Activated CD4-positive, alpha-beta T cell treated with anti-CD3 and anti-CD28 coated beads for 1 hour (primary cell): ENCODE data around the gene BCOR.
A peak's percentile ranks its signal among the peaks of the same experiment; 100 is the strongest.

Experiments used
- DNase-seq: peaks from one replicate; pipeline ENCODE4 v3.0.0-alpha.2; 2020

The BCOR gene

DNA sequence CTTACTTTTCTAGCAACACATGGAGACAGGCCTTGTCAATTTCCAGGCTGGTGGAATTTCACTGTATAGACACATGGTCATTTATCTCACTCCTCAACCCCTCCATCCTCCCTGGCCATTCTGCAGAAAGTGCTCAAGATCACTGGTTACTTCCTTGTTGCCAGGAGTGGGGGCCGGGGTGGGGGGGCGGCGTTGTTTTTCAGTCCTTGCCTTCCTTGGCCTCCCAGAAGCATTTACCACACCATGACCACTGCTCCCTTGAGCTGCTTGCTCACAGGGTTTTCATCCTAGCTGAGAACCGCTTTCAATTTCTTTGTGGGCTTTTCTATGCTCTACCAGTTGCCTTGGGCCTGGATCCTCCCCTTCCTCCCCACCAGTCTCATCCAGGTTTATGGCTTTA is 14.1 kb upstream of the BCOR start:
- no peak for DNase-seq

DNA sequence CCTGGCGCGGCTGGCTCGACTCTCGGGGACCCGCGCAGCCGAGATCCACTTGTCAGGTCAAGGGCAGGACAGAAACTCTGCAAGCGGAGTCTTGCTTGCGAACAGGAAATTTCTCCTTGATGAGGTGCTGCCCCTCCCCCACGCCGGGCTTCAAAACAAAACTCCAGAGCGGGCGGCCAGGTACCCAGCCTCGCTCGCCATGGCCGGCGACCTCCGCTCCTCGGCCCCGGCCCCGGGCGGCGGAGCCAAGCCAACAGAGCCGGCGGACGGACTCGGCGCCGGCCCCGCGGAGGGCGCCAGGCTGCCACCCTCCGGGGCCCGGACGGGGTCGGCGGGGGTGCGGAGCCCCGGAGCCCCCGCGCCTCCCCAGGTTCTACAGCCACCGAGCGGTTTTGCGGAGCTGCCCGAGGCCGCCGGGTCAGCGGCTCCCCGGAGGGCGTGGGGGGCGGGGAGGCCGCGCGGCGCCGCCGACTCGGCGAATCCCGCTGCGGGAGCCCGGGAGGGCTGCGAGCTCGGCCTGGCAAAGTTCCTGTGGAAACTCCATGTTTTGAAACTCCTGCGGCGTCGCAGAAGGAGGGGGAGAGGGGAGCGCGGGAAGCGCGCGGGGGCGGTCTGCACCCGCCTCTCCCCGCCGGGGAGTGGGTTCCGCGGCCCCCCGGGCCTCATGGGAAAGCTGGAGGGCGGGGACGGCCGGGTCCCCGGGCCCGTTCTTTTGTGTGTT is 11.7 kb upstream of the BCOR start:
- no peak for DNase-seq

DNA sequence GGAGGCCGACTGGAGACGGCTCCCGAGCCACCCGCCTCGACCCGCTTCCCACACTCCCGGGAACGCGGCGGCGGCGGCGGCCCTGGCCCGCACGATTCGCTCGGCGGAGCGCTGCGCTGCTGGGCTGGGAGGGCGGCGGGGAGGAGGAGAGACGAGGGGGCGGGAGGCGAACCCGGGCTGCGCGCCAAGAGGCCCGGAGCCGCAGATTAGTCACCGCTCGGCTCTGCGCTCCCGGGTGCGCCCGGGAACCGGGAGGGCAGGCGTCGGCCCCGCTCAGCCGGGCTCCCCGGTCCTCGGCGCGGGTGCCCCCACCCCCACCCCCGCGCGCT is 11.2 kb upstream of the BCOR start:
- DNase-seq: peak; percentile 53

DNA sequence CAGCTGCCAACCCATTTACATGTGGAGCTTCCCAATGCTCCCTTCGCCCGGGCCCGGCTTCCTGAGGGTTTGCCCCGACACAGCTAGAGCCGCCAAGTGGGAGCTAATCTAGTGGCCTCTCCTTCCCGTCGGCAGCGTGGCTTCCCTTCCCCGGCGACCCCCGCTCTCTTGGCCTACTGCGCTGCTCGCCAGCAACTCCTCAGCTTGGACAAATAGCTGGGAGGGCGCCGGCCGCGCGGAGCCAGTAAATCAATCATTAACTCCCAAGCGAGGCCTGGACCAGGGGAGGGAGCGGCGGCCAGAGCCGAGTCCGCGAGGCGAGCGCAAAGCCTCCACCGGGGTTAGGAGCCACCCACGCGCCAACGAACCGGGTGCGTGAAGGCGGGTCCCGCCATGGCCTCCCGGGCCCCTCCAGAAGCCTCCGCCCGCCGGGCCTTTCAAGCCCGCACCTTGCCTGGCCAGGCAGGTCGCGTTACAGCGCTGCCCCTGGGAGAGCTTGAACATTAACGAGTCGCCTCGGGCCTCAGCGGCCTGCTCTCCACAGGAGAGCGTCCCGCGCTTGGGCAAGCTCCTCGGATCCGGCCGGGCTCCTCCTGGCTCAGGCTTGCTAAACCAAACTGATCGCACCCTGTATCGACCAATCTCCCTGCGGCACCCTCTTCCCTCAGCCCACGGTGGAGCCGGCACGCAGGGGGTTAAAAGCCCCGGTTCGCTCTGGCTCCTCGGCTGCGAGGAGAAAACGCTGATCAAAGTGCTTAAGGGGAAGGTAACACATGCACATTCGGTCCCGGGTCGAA is 10.6 kb upstream of the BCOR start:
- DNase-seq: no peak

DNA sequence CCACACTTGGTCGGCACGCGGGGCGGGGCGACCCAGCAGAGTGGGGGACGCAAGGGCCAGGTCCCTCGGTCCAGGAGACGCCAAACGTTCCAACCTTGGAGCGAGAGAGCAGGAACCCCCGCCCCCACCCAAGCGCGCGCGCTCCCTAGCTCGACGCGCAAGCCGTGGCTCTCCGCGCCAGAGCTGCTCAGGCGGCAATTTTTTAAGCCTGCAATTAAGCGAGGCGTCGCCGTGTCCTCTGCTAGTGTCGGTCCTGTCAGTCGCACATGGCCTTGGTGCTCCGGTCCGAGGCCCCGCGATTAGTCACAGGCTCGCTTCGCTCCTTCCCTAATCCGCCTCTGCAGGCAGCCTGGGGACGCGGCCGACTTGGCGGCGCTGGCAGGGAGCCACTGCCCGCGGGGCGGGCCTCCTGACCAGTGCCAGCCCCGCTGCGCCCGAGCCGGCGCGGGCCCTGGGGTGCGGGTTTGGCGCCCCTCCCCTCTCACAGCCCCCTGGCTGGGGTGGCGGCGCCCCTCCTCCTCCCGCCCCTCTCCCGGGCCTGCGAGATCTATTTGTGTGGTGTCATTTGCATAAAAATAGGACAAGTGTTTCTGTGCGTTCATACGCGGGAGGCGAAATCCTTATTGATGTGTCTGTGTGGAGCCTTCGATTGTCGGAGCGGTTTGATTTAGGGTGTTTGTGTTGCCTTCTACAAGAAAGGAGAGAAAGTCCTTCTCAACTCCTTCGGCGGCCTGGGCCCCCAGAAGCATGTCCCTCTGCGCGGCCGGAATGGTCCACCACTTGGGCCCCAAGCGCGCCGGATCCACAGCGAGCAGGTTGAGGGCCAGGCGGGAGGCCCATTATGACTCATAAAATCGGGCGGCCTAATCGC is 9.8 kb upstream of the BCOR start:
- no peak for DNase-seq

DNA sequence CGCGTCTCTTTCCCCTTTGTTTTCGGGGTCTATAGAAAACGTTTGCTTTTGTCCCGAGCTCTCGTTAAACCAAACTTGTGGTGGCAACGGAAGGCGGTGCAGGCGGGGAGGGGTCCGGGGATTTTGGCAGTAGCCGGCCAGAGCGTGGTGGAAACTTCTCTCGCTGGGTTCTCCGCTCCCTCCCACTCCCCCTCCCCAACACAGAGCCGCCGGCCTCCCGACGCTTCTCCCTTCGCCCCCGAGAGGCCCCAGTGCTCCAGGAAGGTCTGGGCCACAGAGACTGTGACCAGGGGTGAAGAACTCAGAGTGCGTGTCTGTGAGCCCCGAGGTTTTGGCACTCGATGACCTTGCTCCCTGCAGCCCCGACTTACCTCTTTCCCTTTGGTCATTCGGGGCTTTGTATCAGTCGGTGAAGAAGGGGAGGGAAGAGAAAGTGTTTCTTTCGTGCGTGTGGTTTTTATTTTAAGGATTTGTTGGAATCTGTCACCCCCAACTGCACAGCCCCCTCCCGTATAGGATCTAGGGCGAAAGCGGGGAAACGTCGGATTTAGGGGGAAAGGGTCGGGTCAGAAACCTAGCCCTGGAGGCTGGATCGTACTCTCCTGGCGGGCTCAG is 9.0 kb upstream of the BCOR start:
- no peak for DNase-seq

DNA sequence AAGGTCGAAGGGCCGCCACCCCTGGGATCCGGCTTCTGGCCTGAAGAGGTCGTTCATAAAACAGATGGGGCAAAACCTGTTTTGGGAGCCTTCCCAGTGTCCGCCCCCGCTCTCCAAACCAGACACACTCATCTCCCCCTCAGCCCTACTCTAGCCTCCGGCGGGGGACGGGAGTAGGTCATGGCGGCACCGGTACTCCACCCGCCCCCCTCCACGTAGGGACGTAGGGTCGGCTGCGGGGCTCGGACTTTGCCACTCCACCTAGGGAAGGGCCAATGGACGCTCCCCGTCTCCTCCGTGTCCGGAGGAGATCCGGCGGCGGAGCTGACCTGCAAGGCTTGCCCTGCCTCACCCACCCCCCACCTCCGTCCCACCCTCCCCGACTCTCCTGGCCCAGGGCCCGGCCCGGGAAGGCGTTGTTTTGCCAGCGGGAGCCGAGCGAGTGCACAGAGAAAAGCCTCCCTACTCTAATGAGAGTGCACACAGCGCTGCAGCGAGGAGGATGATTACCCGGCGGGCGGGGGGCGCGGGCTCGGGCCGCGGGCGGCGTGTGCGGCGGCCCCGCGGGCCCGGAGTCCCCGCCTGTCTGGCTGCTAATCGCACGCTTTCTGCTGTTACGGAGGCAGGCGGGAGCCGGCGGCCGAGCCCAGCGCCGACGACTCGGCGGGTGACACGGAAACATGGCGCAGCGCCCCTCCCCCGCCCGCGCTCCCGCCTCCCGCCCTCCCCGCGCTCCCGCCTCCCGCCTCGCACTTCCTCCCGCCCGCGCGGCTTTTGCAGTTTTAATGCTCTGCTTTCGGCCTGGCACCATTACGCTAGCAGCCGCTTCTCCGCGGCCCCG is 8.3 kb upstream of the BCOR start:
- DNase-seq: peak; percentile 60

DNA sequence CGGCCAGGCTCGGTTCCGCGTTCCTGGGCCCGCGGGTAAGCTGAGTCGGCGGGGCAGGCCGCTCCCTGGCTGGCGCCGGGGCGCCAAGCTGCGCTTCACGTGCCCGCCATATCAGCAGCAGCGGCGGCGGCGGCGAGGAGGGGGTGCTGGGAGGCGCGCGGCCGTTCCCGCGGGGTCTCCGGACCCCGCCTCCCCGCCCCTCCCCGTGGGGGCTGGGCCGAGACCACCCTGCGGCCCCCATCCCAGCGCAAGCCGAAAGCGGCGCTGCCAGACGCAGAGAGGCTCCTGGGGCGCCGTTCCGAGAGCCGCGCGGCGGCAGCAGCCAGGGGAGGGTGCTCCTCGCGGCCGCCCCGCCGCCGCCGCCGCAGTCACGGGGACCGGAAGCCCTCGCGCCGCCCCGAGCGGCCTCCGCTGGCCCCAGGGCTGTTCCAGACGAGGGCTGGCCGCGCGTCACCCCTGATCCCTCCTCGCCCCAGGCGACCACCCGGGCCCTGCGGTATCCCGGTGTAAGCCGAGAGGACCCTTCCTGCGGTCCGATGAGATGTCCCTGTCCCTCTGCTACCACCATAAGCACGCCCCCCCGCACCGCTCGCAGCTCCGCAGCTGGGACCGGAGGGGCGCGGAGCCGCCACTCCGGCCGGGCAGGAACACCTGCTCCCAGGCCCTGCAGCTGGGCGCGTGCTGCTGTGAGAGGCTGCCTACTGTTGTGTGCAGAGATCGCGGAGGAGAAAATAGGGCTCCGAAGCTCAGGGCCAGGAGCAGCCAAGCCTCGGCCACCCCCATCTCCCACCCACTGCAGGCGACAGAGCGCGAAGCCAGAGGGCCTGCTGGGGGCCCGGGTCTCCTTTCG is 7.5 kb upstream of the BCOR start:
- no peak for DNase-seq

DNA sequence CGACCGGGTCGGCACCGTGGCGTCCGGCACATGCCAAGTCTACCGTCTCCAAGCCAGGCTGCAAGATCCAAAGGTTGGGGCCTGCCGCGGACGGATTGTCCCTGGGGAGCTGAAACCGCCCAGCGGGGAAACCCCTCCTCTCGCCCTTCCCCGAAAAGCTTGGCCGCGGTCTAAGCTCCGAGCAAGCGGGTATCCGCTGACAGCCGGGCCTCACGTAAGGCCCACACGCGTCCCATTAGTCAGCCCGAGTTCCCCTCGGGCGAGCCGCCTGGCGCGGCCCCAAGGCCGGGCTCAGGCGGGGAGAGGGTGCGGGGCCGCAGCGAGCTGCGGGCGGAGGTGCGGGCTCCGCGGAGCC is 6.8 kb upstream of the BCOR start:
- no peak for DNase-seq

DNA sequence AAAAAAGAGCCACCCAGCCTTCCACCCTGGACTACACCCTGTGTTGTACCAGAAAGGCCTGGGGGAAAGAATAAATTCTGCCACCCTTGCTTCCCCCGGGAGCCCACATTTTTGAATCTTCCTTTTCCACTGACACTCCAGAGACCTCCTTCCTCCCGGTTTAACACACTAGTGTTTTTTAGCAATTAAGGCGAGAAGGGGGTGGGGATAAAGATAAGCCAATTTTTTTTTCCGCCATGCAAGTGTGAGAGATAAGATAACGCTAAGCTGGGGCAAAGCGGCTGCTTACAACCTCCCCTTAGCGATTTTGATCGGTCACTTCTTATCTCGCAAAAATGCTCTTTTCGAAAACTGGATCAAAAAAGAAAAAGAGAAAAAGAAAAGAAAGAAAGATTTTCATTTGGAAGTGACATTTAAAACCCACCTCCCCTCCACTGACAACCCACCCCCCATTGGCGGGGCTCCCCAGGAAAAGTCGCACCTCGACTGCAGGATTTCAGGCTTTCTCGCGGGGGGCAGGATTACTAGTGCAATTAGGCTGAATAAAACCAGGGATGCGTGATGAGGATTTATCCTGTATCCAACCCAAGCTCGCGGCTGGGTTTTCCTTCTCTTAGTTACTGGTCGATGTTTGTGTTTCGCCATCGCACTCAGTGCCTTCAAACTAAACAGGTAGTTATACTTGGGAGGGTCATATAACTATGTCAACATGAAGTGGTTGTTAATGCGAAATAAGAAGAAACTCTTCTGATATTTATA is 6.0 kb upstream of the BCOR start:
- no peak for DNase-seq

DNA sequence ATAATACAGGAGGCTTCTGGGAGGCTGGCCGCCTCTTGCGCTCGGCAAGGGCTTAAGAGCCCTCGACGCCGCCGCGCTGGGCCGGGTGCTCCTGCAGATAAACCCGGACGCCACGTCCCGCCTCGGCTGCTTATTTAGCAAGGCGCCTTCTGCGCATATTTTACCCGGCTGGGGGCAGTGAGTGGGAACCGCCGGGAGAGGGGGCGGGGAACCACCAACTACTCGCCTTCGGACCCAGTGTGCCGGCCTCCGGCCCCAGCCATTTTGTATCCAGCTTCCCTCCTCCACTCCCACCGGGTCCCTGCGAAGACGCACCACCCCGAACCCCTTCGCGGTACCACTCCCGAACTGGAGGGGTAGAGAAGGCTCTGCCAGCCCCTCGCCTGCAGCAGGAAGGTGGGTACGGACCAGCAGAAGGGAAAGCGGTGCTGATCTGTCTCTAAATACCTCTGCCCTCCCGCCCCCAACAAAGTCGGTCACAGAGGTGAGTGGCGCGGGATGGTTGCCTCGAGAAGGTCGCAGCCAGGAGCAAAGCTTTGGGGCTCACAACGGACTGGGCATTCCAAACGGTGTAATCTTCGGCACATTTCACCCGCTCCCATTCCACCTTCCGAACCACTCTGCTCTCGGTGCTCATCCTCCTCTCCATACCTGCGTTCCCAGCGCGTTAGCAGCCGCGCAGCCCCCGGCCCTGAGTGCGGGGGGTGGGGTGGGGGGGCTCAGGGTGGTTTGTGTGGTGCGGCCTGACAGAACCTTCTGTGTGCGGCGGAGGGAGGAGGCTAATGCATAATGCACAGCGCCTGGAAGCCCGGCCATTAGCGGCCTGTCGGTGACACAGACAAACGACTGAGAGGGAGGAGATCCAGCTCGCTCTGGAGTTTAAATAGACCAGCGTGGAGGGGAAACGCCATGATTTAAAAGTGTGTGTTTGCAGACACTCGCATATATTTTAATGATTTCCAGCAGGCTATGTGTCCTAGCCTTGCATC is 4.9 kb upstream of the BCOR start:
- no peak for DNase-seq

DNA sequence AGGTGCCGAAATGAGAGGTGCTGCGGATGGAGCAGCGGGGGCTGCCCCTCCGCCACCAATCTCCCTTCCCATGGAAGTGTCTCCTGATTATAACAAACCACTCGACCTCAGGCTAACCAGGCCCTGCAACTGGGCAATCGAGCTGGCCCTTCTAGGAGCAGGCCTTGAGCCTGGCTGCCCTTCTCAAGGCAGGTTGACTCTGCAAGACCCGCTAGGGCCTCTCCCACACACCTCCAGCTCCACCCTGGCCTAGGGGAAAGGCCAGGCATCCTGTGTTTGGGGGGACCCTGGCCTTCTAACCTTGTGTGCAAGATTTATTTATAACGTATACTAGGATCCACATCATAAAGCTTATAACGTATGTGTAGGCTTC is 3.7 kb upstream of the BCOR start:
- DNase-seq: no peak

DNA sequence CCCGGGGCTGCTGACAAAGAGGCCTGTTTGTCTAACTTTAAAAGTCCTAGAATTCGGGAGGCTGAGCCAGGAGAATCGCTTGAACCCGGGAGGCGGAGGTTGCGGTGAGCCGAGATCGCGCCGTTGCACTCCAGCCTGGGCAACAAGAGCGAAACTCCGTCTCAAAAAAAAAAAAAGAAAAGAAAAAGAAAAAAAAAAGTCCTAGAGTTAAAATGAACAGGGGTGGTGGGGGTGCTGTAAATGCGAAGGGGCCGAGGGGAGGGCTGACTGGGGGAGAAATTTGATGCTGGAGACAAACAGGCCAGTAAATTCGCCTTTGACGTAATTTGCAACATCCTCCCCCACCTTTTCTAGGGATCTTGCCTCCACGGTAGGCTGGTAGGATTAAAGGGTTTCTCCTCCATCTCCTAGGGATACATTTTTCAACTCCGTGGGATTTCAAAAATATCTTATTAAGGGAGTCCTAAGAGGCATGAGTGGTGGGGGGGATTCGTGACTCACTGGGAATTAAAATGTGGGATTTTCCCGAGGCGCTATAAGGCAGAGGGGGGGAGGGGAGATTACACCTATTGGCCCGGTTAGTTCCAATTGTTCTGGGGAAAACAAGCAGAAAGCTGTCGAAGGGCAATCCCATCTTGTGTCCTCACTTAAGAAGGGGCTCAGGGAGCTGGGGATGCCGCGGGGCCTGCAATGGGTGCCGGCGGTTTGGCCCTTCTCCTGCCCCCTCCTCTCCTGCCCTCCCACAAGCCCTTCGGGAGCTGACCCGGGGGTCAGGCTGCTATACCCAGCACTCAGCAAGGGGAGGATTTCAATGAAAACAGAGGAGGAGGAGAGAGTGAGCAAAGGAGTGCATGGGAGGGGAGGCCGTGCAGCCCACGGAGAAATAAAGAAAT is 3.0 kb upstream of the BCOR start:
- no peak for DNase-seq

DNA sequence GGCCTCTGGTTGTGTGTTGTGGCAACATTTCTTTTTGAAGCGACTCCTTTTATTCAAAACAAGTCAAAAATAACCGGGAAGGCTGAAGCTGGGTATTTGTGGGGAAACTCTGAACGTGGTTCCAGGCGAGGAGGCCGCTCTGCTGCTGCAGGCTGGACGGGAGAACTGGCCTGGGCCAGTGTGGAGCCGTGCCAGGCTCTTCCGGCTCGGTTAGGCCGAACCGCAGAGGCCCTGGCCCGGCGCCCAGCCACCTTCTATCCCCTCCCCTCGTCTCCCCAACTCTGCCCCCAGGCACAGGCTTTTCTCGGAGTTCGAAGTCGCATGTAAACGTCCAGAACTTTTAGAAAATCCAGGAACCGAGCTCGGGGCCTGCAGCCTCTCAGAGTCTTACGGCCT is 2.4 kb upstream of the BCOR start:
- no peak for DNase-seq

DNA sequence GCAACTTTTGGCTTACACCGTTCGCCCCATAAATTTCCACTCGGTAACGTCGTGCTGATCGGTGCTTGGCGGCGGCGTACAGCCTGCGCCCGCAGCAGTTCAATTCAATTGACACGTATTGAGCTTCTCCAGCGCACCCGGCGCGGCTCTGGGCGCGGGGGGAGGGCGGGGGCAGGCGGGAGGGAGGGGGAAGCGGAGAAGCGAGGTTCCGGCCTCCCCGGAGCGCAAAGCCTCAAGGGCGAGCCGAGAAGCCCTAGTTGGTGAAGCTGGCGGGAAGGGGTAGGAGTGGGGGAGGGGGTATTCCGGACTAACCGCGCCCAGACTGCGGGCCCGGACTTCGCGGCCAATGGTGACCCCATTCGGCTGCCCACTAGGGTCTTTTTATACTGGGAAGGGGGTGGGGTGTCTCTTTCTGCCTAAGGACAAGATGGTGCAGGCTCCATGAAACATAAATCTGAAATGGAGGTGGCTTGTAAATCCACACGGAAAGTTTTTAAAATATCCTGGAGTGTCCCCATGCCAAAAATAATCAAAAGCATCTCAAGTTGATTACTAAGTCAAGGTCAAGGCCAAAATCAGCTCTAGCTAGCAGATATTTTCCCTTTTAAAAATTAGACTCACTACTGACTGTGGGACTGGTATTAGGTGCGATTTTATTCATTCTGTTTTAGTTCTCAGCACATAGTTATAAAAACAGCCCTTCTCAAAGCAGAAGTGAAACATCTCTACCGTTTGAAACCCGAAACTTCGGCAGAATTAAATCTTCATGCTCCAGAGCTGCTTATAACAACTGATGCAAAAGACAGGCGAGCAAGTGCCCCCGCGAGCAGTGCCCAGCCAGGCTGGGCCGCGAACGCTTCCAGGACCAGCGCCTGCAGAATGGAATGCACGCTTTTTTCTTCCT is 1.5 kb upstream of the BCOR start:
- peak; percentile 33 for DNase-seq

DNA sequence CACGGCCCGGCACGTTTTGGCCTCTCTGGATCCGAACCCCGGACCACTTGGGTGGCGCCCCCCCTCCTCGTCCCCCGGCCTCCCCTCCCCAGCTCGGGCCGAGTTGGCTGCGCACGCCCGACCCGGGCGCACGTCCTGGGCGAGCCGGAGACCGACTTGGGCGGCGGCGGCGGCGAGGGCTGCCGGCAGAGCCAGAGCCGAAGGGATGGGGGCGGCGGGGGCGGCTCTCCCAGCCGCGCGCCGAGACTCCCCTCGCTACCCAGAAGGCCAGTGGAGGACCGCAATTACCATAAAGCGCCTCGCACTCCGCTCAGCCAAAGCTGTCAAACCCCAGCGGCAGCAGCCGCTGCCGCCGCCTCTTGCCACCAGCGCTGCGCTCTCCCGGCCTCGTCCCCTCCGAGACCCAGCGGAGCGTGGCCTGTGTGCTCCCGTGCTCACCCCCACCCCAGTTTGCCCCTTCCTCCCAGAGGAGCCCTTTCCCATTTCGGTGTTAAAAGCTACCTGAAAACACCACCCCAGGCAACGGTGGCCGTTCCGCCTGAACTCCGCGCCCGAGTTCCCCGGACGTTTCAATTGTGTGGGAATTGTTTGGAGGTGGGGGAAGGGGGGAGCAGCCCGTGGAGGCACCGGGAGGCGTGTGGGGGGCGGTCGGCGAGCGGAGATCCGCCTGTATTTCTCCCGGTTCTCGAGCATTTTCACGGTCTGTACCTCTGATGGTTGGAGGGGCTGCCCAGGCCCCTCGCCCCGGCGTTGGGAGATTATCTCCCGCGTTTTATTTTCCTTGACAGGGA is 701 bp upstream of the BCOR start:
- DNase-seq: peak; percentile 34

DNA sequence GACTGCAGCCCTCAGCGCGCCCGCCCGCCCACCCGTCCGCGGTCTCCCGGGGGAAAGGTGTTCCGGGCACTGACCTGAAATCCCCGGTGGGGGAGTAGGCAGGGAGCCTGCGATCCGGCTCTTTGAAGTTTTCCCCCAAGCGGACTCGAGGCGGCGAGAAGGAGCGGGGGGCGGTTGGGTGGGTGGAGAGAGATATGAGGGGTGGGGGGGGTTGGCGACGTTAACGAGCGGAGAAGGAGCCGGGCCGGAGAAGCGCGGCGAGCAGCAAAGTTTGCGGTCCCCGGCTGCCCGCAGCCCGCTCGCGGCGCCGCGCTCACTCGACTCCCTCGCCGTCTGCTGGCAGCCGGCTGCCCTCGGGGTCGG is 636 bp downstream of the BCOR start:
- DNase-seq: no peak
